ENCODE data around the gene SRP68. TPM values are rescaled to one million over a fixed set of nuclear protein-coding genes. Genes with fewer than 3 reads are reported as not detected.

The SRP68 gene
- total and polyA plus RNA-seq, 2 of the 8 experiments (the other 6 are each of a cell fraction or from before 2014, with no cell fraction given) = 57.7 to 83.5 TPM

DNA sequence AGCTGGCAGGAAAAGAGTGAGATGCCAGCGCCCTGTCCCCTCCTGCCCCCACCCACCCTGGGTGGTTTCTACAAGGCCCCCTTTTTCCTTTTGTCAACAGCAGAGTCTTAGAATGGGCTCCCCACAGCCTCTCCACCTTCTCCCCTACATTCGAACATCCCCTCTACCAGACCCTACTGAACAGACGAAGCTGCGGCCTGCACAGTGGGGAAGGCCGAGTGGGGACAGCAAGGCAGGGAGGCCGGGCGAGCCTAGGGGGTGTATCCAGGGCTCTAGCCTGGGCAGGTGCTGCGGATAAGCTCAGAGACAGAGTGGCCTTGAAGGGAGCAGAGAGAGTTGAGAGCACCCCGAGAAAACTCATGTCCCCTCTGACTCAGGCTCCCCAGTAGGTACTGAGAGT, 14.1 kb upstream of the SRP68 start:
- Histone ChIP-seq H3K14ac (ENCODE audit: insufficient read length) (no peak overlapping the region), H3K23ac (ENCODE audit: insufficient read length) (no peak overlapping the region), H3K27me3 (replicated peaks in 1 of 4; ENCODE audit: control insufficient read depth in 3 of 4, extremely low read depth in 1 of 4, insufficient read depth in 3 of 4, low read length in 3 of 4) (no peaks in the 10 kb centered on the region), H3K4me2 (ENCODE audit: insufficient read depth in 1 of 2, low read depth in 2 of 2, low read length in 2 of 2) (no peak overlapping the region), H2BK12ac (ENCODE audit: low read depth, low read length) (no peak overlapping the region), H2AFZ (ENCODE audit: low read length) (no peak overlapping the region), H3K18ac (ENCODE audit: extremely low read depth, low read length) (no peak overlapping the region), H4K20me1 (replicated peaks in 1 of 2; ENCODE audit: control insufficient read depth in 1 of 2, insufficient read depth in 2 of 2, low read length in 2 of 2) (peaks cover 3 to 9% of the 10 kb centered on the region in 2 experiments), H3K56ac (replicated peaks; ENCODE audit: insufficient read length, low read depth, low read length) (no peak overlapping the region), H3K4ac (replicated peaks; ENCODE audit: insufficient read length, low read depth, low read length) (no peak overlapping the region), H4K8ac (ENCODE audit: extremely low read depth, insufficient read depth, low read length) (no peak overlapping the region), H3K4me3 (ENCODE audit: extremely low read depth in 1 of 4, insufficient read depth in 2 of 4, low read depth in 3 of 4, low read length in 4 of 4) (no peak overlapping the region), H3K4me1 (replicated peaks in 1 of 4; ENCODE audit: control insufficient read depth in 3 of 4, insufficient read depth in 4 of 4, low read length in 3 of 4) (peaks cover 0 to 4% (median 0%) of the 10 kb centered on the region in 4 experiments; a peak in 4 of 7 replicates), H3K27ac (ENCODE audit: low read depth, low read length) (no peak overlapping the region), H3K9ac (replicated peaks in 1 of 4; ENCODE audit: extremely low read depth in 1 of 4, low read depth in 3 of 4, low read length in 3 of 4) (no peak overlapping the region), H2BK20ac (ENCODE audit: low read length) (no peak overlapping the region), H3K36me3 (ENCODE audit: control insufficient read depth in 2 of 4, insufficient read depth in 4 of 4, low read length in 3 of 4) (peaks cover 21 to 53% (median 51%) of the 10 kb centered on the region in 4 experiments), H4K91ac (replicated peaks; ENCODE audit: insufficient read length, low read length) (no peak overlapping the region), H4K5ac (ENCODE audit: insufficient read length, low read depth, low read length) (no peak overlapping the region), H2AK5ac (ENCODE audit: low read depth, low read length) (no peak overlapping the region), H2BK5ac (ENCODE audit: low read depth, low read length) (no peak overlapping the region), H3K79me1 (ENCODE audit: low read depth, low read length) (no peaks in the 10 kb centered on the region; the same call in 1 of the 2 replicates), H2BK15ac (ENCODE audit: low read length) (no peak overlapping the region), H3K23me2 (ENCODE audit: low read depth, low read length) (no peaks in the 10 kb centered on the region), H3K79me2 (ENCODE audit: control insufficient read depth in 1 of 2, insufficient read depth in 2 of 2, low read length in 2 of 2) (no peaks in the 10 kb centered on the region), H3K9me3 (ENCODE audit: insufficient read depth in 2 of 2, low read depth in 1 of 2, low read length in 1 of 2) (no peaks in the 10 kb centered on the region), H2BK120ac (replicated peaks; ENCODE audit: low read depth, low read length) (no peak overlapping the region)
- ChIA-PET CTCF (ENCODE audit: partially characterized antibody) (interaction anchor here (0.6 to 3.5 kb wide), 8 partner anchors 10 to 95 kb away, joined by 3 to 14 read pairs (median 4); no protein-coding TSS in a partner anchor), POLR2A (ENCODE audit: partially characterized antibody) (interaction anchor here (0.7 to 2.6 kb wide), 3 partner anchors 9 to 57 kb away, joined by 3 to 10 read pairs (median 3); partner anchors contain the start of gene GALR2)
- FAIRE-seq (no peak), DNase-seq (ENCODE audit: low read depth in 1 of 2, low spot score in 2 of 2) (no peak)
- 88% methylated on average over 9 of the region's 9 CpGs; no CpG with 5 or more reads in 1 of the 2 experiments for WGBS, 2 experiments (ENCODE audit: extremely low coverage in 1 of 2, insufficient coverage in 1 of 2, insufficient read length in 1 of 2, insufficient replicate concordance in 2 of 2, low coverage in 1 of 2, low lambda C conversion rate in 2 of 2, missing lambda C conversion rate in 1 of 2)
- TF ChIP-seq SP1 (IDR thresholded peaks at IDR 0.05; ENCODE audit: low read depth, low read length) (no peak), RNF2 (IDR thresholded peaks at IDR 0.05; ENCODE audit: borderline replicate concordance, low read depth, low read length, missing control alignments, poor library complexity, severe bottlenecking) (no peak), RXRA (IDR thresholded peaks at IDR 0.05; ENCODE audit: insufficient read depth, low read depth, low read length) (no peak), TCF12 (IDR thresholded peaks at IDR 0.05; ENCODE audit: low read depth, low read length) (no peak), KDM4A (IDR thresholded peaks at IDR 0.05; ENCODE audit: low read depth, low read length, severe bottlenecking) (no peak), GTF2F1 (IDR thresholded peaks at IDR 0.05; ENCODE audit: borderline replicate concordance, low read depth, low read length) (no peak), GABPA (IDR thresholded peaks at IDR 0.05; ENCODE audit: borderline replicate concordance, insufficient read depth, low read length) (no peak), SIN3A (conservative IDR thresholded peaks at IDR 0.05 in 1 of 2, IDR thresholded peaks at IDR 0.05 in 1 of 2; ENCODE audit: low read depth in 1 of 2, low read length in 2 of 2) (no peak)

All from H1 (cell line).